Endothelial cell of umbilical vein (primary cell): ENCODE data around the gene CEBPG.

Experiments
- CTCF ChIP-seq, 2 donors: IDR thresholded peaks; 1 replicate in 1 of 2; 2 replicates in 1 of 2; pipeline ENCODE4 v1.5.1; 2011; ENCODE audit warnings: low read length in 2 of 2, mild to moderate bottlenecking in 2 of 2, moderate library complexity in 2 of 2, control low read depth in 1 of 2, inconsistent platforms in 1 of 2, low read depth in 1 of 2; ENCODE audit not compliant: insufficient read depth in 1 of 2; ENCODE audit errors: extremely low read depth in 1 of 2
- MAX ChIP-seq: IDR thresholded peaks from 2 replicates; pipeline ENCODE4 v1.6.1; 2011; ENCODE audit not compliant: insufficient read depth, insufficient read length

GRCh38 chr19:33365691-33366090 is 7.8 kb upstream of the CEBPG start:
- no peak for TF ChIP-seq CTCF (IDR thresholded peaks at IDR 0.05; ENCODE audit: extremely low read depth in 1 of 2, insufficient read depth in 1 of 2, low read depth in 1 of 2, low read length in 2 of 2)
- TF ChIP-seq MAX, result no peak
